HG03565 (cell line): ENCODE measurements around the gene NPFFR2.
"Not testable (repeated sequence)": the region's sequence is repeated elsewhere in the genome, so short reads cannot be mapped to it uniquely, and the experiment has no call there.

Experiments
- ATAC-seq: cut with Tn5 transposase; IDR thresholded peaks from one replicate; pipeline ENCODE4 v1.9.1; 2021; ENCODE audit warnings: mild to moderate bottlenecking, moderate library complexity; ENCODE audit not compliant: unreplicated experiment

The NPFFR2 gene

DNA sequence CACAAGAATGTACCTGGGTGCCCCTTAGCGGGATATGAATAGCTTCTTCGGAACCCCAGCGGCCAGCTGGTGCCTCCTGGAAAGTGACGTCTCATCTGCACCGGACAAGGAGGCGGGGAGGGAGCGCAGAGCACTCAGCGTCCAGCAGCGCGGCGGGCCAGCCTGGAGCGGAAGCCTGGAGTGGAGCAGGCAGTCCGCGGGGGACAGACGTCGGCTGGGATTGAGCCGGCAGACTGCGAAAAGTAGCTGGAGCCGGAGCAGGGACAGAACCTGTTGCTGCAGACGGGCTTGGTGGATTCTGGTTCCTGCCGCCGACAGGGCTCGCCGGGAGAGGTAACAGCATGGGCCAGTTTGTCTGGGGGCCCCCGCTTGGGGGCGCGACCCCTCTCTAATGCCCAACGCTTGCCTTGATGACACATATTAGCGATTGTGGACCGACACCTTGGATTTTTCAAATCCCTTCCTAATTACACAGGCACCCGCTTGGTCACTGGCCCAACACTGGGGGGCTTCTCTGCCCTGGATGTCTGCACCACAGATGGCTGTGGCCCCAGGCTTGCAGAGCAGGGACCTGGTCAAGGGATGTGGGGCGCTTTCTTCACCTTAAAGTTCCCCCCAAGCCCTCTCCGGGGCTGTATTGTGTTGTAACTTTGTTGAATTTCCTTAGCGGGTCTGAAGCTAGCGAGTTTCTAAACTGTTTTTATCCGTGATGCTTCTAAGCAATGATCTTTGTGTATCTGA, at the start of gene NPFFR2:
NPFFR2 (plus strand) TSS at position 133 of the 741 bp plus-strand sequence. CDS start 96,592 bp downstream, outside the sequence.
- no peak for ATAC-seq

GRCh38 chr4:71992571-71993312, 39.1 kb upstream of the NPFFR2 start:
- ATAC-seq, result no peak

- ATAC-seq, result no peak
Measured at GRCh38 chr4:71994559-71994958, 37.2 kb upstream of the NPFFR2 start.

DNA sequence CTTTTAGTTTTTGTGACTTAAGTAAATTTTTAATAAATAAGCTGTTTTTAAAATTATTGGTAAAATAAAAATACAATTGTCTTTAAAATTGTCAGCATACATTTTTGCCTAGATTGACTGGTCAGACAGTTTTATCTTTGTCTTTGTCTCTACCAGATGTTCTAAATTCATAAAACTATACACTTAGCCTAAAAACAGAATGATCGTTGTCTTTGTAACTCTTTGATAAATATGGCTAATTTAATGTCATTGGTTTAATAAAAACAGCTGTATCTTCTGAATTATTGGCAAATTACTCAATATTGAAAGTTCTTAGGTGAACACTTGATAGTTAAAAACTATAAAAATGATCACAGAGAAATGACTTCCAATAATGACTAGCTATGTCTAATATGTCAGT, 36.5 kb upstream of the NPFFR2 start:
- no peak for ATAC-seq

- ATAC-seq, result no peak
Measured at GRCh38 chr4:72006586-72006985, 25.2 kb upstream of the NPFFR2 start.

DNA sequence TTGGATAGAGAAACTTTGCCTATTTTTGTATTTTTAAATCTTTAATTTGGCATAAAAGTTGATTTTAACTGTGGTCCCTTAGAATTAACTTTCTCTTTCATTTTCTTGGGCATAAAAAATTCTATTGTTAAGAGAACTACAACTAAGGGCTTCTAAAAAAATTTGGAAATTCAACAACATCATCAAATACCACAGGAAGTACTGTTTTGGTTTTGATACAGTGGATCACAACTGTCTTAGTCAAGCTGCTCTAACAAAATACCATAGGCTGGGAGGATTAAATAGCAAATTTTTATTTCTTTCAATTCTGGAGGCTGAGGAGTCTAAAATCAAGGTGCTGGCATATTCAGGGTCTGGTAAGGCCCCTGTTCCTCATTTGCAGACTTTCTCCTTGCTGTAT, 19.9 kb upstream of the NPFFR2 start:
- ATAC-seq, result no peak

GRCh38 chr4:72016011-72016410, 15.8 kb upstream of the NPFFR2 start:
- ATAC-seq, result no peak

DNA sequence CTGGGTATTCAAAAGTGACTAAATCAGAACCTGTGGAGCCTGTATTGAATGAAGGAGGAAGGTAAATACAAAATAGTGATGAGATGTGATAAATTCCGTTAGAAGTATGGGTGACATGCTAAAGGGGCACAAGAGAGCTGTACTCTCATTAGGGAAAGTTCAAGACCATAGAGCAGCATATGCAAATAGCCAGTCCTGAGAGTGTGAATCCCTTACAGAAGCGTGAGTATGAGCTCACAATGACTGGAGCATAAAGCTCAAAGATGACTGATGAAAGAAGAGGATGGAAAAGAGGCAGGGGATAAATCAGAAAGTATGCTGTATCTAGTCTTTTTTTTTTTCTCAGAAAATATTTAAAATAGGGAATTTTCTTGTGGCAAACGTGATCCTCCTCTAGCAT, 12.1 kb upstream of the NPFFR2 start:
- no peak for ATAC-seq

DNA sequence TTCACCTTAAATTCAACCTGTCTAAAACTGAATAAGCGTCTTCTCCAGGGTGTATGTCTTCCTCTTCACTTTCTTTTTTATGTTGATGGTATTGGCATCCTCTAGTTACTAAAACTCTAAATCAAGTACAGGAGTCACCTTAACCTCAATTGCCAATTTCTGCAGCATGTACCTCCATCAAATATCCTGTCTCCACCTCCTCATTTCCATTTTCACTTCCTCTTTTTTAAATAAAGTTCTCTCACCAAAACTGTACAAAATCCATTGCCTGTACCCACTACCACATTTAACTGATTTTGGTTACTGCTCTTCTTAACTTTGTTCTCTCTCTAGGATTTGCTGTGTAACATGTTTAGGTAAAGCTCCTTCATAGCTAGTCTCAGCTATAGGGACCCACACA, 9.2 kb upstream of the NPFFR2 start:
- no peak for ATAC-seq

- no peak for ATAC-seq
Measured at GRCh38 chr4:72055566-72055965, 23.8 kb downstream of the NPFFR2 start.

- ATAC-seq, result no peak
Measured at GRCh38 chr4:72063726-72064125, 31.9 kb downstream of the NPFFR2 start.

DNA sequence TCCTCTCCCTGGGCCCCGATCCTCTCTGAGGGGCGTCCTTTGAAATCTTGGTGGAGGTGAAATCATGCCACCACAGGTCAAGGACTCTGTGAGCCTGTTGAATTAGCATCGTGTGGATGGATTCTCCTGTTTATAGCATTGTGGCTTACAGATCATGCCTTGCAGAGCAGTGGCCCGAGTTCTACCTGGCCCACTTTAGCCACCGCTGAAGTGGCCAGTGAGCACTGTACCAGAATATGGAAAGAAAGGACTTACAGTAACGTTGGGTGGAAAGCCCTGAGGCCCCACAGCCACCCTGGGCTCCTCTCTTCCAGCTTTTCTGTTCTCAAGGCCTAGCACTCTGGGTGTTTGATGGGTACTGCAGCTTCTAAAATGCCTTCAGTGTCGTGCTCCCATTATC, 35.3 kb downstream of the NPFFR2 start:
- ATAC-seq, result no peak

DNA sequence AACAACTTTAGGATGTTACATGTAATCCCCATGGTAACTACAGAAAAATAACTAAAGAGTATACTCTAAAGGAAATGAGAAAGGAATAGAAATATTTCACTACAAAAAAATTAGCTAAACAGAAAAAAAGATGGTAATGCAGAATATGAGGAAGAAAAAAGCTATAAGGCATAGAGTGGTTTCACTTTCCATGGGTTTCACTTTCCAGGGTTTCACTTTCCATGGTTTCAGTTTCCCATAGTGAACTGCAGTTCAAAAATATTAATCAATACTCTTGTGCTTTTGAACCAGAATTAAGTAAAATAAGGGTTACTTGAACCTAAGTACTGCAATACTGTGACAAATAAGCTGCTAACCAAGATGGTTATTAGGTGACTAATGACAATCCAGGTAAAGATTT, 42.0 kb downstream of the NPFFR2 start:
- ATAC-seq, result no peak

- ATAC-seq, result no peak
Measured at GRCh38 chr4:72076562-72076961, 44.8 kb downstream of the NPFFR2 start.

DNA sequence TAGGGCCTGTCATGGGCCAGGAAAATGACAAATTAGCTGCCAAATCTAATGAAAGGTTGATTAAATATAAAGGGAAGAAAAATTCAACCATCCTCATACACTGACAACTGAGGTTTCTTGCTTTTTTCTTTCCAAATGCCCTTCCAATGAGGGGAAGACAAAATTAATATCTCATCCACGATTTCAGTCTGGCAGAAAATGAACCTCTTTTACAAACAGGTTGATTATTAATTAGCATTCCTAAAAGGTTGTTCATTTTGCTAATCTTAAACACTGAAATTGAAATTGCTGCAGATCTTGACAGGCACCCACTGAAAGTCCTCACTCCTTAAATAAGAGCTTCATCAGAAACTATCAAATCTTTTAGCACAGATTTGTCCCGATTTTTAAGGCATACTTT, 45.5 kb downstream of the NPFFR2 start:
- ATAC-seq, result no peak

DNA sequence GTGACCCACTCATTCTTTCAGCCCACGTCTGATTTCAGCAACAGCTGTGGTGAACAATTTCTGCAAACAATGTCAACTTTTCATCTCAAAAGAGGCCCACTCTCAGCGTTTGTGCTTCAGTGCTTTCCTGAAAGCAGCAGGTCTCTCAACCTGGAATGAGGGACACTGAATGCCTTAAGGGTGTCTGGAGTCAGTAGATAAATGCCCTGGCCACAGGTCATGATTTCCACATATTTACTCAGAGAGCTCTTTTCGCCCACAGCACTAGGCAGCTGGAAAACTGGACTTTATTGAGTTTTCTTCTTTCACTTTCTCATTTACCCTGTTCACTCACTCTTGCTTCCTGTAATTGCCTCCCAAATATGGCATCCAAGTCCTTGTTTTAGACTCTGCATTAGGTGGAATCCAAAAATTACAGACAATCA, 52.8 kb downstream of the NPFFR2 start:
- ATAC-seq, result peak; percentile 51

DNA sequence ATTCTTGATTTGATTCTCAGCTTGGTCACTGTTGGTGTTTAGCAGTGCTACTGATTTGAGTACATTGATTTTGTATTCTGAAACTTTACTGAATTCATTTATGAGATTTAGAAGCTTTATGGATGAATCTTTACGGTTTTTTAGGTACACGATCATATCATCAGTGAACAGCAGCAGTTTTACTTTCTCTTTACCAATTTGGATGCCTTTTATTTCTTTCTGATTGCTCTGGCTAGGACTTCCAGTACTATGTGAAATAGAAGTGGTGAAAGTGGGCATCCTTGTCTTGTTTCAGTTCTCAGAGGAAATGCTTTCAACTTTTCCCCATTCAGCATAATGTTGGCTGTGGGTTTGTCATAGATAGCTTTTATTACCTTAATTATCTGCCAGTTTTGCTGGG, 58.8 kb downstream of the NPFFR2 start:
- ATAC-seq, result not testable (repeated sequence)

DNA sequence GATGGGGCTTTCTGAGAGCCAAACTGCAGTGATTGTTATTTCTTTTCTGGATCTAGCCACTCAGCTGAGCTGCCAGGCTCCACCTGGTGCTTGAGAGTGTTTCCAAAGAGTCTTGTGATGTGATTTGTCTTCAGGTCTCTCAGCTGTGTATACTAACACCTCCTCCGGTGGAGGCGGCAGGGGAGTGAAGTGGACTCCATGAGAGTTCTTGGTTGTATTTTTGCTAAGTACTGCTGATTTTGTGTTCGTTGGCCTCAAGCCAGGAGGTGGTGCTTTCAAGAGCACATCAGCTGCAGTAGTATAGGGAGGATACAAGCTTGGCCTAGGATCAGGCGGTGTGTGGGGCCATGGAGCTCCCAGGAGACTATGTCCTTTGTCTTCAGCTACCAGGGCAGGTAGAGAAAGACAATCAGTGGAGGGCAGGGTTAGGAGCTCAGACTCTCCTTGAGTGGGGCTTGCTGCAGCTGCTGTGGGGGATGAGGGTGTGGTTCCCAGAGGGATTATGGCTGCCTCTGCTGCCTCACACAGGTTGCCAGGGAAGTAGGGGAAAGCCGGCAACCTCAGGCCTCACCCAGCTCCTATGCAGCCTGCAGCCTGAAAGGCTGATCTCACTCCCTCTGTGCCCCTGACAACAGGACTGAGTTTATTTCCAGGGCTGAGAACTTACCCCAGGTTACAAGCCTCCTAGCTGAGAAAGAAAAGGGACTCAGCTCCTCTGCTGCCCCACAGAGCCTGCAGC, 62.4 kb downstream of the NPFFR2 start:
- ATAC-seq, result no peak

- no peak for ATAC-seq
Measured at GRCh38 chr4:72107456-72107855, 75.7 kb downstream of the NPFFR2 start.

DNA sequence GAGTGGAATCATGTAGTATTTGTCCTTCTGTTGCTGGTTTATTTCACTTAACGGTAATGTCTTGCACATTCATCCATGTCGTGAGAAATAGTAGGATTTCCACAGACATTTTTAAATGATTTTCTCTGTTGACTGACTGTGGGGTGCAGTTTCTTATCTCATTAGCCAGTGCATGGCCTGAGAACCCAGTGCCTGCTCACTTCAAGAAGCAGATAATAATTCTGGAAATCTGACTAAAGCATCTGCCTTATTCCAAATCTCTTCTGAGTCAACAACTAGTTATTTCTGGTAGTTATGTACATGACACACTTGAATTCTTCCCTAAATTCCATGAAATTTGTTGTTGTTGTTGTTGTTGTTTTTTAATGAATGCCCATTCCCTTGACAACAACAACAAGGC, 77.6 kb downstream of the NPFFR2 start:
- no peak for ATAC-seq

DNA sequence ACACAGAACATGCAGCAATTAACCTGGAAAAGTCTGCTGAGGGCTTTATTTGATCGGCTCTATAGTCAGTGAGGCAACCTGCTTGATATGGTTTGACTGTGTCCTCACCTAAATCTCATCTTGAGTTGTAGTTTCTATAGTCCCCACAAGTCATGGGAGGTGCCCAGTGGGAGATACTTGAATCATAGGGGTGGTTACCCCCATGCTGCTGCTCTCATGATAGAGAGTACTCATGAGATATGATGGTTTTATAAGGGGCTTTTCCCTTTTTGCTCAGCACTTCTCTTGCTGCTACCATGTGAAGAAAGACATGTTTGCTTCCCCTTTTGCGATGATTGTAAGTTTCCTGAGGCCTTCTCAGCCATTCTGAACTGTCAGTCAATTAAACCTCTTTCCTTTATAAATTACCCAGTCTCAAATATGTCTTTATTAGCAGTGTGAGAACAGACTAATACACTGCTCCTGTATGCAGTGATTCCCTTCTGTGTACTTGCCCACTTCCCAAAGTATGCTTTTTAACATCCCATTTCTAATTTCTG, 78.2 kb downstream of the NPFFR2 start:
- no peak for ATAC-seq
